GM21737 (cell line): ENCODE data around the gene ETV7.
"Not testable (repeated sequence)": the region's sequence is repeated elsewhere in the genome, so short reads cannot be mapped to it uniquely, and the experiment has no call there.

Source experiments
- ATAC-seq: cut with Tn5 transposase; IDR thresholded peaks from one replicate; pipeline ENCODE4 v1.9.1; 2021; ENCODE audit warnings: mild to moderate bottlenecking, moderate library complexity; ENCODE audit not compliant: unreplicated experiment

The ETV7 gene

GRCh38 chr6:36343109-36343680, 44.3 kb downstream of the ETV7 start:
- no peak for ATAC-seq

- no peak for ATAC-seq
Observed at GRCh38 chr6:36340618-36341454, 46.6 kb downstream of the ETV7 start.

GRCh38 chr6:36340306-36340617, 47.2 kb downstream of the ETV7 start:
- ATAC-seq, result no peak

- ATAC-seq, result no peak
Observed at GRCh38 chr6:36339146-36339545, 48.3 kb downstream of the ETV7 start.

GRCh38 chr6:36338223-36338622, 49.2 kb downstream of the ETV7 start:
- ATAC-seq, result not testable (repeated sequence)

- ATAC-seq, result no peak
Observed at GRCh38 chr6:36337814-36338213, 49.7 kb downstream of the ETV7 start.

GRCh38 chr6:36336779-36337241, 50.7 kb downstream of the ETV7 start, which contains the start of gene BNIP5:
TSS of gene BNIP5 (minus strand) at chr6:36336888. CDS start at chr6:36330690, 6,198 bp downstream.
- no peak for ATAC-seq

GRCh38 chr6:36336208-36336710, 51.2 kb downstream of the ETV7 start:
- ATAC-seq, result no peak

- no peak for ATAC-seq
Observed at GRCh38 chr6:36335465-36336207, 51.8 kb downstream of the ETV7 start.

GRCh38 chr6:36334832-36335459, 52.5 kb downstream of the ETV7 start:
- no peak for ATAC-seq

- no peak for ATAC-seq
Observed at GRCh38 chr6:36333931-36334725, 53.3 kb downstream of the ETV7 start.

- no peak for ATAC-seq
Observed at GRCh38 chr6:36333171-36333895, 54.1 kb downstream of the ETV7 start.

- ATAC-seq, result no peak
Observed at GRCh38 chr6:36331381-36331780, 56.1 kb downstream of the ETV7 start.

- no peak for ATAC-seq
Observed at GRCh38 chr6:36330366-36330765, 57.1 kb downstream of the ETV7 start.

- ATAC-seq, result no peak
Observed at GRCh38 chr6:36329798-36330291, 57.6 kb downstream of the ETV7 start.

GRCh38 chr6:36328600-36328999, 58.9 kb downstream of the ETV7 start:
- ATAC-seq, result no peak

- ATAC-seq, result no peak
Observed at GRCh38 chr6:36327919-36328236, 59.6 kb downstream of the ETV7 start.

- no peak for ATAC-seq
Observed at GRCh38 chr6:36327226-36327918, 60.1 kb downstream of the ETV7 start.
